HG02623 (cell line): ENCODE measurements around the gene PPIG.
"Not testable (repeated sequence)": the region's sequence is repeated elsewhere in the genome, so short reads cannot be mapped to it uniquely, and the experiment has no call there.

Experiments
- ATAC-seq: cut with Tn5 transposase; IDR thresholded peaks from one replicate; pipeline ENCODE4 v1.9.1; 2021; ENCODE audit warnings: moderate library complexity; ENCODE audit not compliant: unreplicated experiment

The PPIG gene

DNA sequence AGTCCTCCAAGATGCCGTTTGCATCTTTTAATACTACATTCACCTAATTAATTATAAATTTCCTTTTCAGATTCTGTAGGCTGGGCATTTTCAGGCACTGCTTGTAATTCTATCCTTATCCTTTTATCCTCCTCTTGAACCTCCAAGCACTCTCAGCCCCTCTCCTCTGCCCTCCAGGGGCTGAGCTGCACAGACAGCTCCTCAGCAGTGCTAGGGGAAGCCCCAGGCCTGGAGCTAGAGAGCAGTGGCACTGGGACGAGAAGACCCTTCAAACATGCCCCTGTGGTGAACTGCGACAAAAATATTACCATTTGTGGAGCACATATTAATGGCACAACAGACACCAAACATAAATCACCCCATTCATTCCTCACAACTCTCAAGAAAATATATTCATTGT lies 77.1 kb downstream of the PPIG start:
- ATAC-seq = no peak

DNA sequence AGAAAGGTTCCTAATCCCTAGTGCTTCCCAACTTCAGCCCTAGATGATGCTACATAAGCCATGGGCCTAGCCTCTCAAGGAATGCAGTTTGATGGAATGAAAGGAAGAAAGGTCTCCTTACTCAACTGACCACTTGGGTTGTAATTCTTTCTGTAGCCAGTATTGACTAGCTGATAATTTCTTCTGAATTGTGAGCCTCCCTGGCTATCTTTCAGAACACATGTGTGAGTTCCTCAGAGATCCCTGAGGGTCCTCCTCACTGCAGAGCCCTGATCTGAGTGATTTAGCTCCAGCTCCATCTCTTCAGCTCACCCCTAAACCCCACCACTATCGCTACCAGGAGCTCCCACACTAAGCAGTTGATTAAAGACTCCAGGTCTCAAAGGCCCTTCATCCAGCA lies 78.6 kb downstream of the PPIG start:
- no peak for ATAC-seq

GRCh38 chr2:169663247-169663646 lies 79.1 kb downstream of the PPIG start:
- no peak for ATAC-seq

DNA sequence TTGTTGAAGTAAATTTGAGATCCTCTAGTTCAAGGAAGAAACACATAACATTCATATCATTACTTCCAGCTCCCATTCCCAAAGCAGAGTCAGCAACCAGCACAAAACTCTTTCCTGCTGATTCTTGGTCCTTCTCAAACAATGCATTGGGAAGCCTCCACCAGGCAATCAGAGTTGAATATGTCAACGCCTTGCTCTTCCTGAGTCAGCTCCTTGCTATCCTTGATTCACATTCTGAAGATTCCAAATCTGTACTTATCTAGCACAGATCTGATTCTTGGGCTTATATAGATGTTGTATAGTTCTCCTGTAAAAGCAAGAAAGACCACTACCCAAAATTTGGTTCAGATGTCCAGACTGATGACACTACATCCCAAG lies 80.4 kb downstream of the PPIG start:
- no peak for ATAC-seq

- ATAC-seq = no peak
These were observed 81.1 kb downstream of the PPIG start for GRCh38 chr2:169664978-169665930.

DNA sequence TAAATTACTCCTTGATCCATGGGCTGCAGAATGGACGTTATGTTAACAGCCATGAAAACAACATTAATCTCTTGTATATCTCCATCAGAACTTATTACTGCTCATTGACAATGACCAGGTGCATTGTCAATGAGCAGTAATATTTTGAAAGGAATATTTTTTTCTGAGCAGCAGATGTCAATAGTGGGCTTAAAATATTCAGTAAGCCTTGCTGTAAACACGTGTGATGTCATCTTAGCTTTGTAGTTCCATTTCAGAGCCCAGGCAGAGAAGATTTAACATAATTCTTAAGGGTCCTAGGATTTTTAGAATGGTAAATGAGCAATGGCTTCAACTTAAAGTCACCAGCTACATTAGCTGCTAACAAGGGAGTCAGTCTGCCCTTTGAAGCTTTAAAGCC lies 83.4 kb downstream of the PPIG start:
- ATAC-seq = no peak

DNA sequence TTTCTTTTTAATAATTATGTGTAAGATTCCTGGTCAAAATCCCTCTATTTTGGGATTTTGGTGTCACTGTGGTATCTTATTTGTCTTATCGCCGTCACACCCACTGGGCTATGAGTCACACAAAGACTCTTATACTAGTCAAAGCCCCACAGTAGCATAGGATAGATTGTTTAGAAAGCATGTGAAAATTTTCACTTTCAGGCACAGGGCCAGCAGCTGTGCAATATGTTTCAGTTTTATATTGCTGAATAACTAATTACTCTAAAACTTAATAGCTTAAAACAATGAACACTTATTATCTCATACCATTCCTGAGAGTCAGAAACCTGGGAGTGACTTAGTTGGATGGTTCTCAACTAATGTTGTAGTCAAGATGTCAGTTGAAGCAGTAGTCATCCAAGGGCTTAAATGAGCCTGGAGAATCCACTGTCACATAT lies 86.1 kb downstream of the PPIG start:
- ATAC-seq = peak; percentile 45

DNA sequence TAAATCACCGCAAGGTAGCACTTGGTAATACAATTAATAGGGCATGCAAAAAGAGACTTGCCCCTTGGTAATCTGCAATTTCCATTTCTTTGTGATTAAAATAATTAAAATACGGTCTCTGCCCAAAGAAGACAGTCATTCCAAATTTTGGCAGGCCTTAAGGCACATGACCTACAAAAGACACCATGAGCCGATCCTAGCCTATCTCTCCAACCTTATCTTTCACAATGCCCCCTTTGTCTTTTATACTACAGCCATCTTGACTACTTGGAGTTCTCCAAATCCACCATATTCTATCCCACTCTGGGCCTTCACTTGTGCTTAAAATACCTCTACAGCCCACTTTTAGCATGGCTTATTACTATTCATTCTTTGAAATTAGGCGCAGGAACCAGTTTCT lies 86.8 kb downstream of the PPIG start:
- ATAC-seq = no peak

- no peak for ATAC-seq
These were observed 88.3 kb downstream of the PPIG start for GRCh38 chr2:169672406-169672805.

GRCh38 chr2:169673106-169673505 lies 89.0 kb downstream of the PPIG start:
- ATAC-seq = no peak

DNA sequence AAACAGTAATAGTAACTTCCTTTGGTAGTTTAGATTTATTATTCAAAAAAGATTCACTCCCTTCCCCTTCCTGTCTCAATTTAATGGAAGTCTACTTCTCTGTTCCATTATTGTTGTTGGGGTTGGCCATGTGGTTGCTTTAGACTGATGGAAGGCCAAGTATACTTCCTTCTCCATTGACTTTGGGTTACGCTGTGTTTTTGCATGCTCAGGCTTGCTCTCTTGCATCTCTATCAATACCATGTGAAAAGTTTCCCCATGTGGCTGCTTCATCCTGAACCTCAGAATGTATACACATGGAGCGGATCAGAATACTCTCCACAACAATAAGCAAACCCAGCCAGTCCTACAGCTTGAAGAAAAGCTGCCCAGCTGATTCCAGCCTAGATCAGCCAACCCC lies 89.8 kb downstream of the PPIG start:
- no peak for ATAC-seq

GRCh38 chr2:169676357-169676756 lies 92.2 kb downstream of the PPIG start:
- no peak for ATAC-seq

DNA sequence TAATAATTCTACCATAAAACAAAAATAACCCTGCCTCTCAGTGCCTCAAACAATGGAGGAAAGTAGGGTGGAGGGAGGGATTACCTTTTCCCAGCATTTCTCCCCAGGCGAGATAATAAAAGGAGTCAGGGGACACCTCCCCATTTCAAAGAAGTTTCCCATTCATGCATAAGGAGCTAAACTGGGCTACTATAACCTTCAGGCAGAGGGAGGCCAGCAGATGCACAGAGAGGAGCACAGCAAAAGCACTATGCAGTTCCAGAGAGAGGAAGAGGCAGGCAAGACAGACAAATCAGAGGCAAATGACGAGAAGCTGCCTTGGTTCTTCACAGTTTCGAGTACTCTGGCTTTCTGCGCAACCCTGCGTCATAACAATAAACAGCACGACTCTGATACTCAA lies 92.7 kb downstream of the PPIG start:
- no peak for ATAC-seq

DNA sequence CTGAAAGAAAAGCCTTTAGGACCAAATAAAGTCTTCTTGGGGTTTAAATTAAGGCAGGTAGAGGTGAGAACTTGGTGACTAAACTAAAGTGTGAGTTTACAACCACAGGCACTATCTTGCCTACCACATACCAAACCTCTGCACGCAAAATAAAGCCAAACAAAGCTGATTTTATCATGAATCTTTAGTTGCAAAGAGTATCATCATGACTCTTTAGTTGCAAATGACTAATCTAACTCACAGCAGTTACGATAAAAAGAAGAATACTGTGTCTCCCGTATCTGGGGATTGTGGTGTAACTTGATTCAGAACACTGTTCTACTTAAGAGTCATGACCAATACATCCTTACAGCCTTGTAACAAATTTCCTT lies 98.9 kb downstream of the PPIG start:
- no peak for ATAC-seq

DNA sequence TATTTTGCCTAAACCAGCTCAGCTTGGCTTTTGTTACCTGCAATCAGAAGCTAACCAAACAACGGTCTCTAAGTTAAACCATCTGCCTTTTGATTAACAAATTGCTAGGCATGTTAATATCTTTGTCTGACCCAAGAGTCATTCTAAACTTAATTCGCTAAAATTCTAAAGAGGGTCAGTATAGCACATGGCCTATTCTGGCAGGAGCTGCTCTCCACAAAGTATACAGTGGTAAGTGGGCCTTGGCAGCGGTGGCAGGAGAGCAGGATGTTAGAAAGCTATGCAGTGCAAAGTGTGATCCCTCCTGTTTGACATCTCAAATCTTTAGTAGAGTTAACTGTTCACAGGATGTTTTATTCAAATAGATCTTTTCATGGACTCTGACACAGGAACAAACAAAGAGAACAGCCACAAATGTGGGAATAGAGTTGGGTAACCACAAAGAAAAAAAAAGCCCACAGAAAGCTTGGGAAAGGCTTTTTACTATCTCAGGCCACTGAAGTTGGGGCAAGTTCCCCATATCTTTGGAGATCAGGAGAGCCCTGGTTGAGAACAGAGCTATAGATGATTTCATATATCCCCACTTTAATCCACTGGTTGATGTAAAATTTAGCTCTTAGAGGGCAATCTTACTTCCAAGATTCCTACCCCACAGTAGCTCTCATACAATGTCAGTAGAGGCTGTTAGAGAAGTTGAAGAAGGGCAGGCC lies 99.4 kb downstream of the PPIG start:
- no peak for ATAC-seq

GRCh38 chr2:169684135-169684565 lies 100.0 kb downstream of the PPIG start:
- ATAC-seq = no peak

GRCh38 chr2:169684712-169685111 lies 100.6 kb downstream of the PPIG start:
- not testable (repeated sequence) for ATAC-seq

- ATAC-seq = not testable (repeated sequence)
These were observed 102.7 kb downstream of the PPIG start for GRCh38 chr2:169686825-169687224.

DNA sequence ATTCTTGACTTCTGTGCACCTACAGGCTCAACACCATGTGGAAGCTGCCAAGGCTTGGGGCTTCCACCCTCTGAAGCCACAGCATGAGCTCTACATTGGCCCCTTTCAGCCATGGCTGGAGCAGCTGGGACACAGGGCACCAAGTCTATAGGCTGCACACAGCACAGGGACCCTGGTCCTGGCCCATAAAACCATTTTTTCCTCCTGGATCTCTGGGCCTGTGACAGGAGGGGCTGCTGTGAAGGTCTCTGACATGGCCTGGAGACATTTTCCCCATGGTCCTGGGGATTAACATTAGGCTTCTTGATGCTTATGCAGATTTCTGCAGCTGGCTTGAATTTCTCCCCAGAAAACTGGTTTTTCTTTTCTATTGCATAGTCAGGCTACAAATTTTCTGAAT lies 103.8 kb downstream of the PPIG start:
- not testable (repeated sequence) for ATAC-seq

DNA sequence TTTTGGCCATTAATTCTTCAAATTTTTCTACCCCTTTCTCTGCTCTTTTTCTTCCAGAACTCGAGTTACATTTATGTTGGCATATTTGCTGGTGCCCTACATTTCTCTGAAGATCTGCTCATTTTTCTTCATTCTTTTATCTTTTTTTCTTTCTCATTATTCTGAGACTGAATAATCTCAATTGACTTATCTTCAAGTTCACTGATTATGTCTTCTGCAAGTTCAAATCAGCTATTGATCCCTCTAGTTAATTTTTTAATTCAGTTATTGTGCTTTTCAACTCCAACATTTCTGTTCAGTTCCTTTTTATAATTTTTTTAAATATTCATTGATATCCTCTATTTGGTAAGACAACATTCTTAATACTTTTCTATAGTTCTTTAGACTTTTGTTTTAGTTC lies 106.8 kb downstream of the PPIG start:
- ATAC-seq = no peak
